Stimulated activated CD4-positive, alpha-beta T cell treated with anti-CD3 and anti-CD28 coated beads, TNF-alpha, amount 100 ng/mL, for 24 hours (primary cell): ENCODE data around the gene TMEM163.
"Not testable (repeated sequence)": the region's sequence is repeated elsewhere in the genome, so short reads cannot be mapped to it uniquely, and the experiment has no call there.

ENCODE experiments used
- DNase-seq, 3 experiments: peaks; one replicate each; pipeline ENCODE4 v3.0.0-alpha.2; 2020; ENCODE audit warnings: low read depth in 3 of 3

TMEM163 gene

GRCh38 chr2:134578316-134578715, 140.5 kb downstream of the TMEM163 start:
- no peak for DNase-seq

GRCh38 chr2:134576478-134576877, 142.3 kb downstream of the TMEM163 start:
- DNase-seq = no peak

GRCh38 chr2:134575888-134576287, 142.9 kb downstream of the TMEM163 start:
- no peak for DNase-seq

- no peak for DNase-seq
Measured at GRCh38 chr2:134574611-134575330, 144.0 kb downstream of the TMEM163 start.

- no peak for DNase-seq
Measured at GRCh38 chr2:134573724-134574123, 145.1 kb downstream of the TMEM163 start.

- no peak for DNase-seq
Measured at GRCh38 chr2:134573085-134573370, 145.8 kb downstream of the TMEM163 start.

GRCh38 chr2:134572314-134573084, 146.3 kb downstream of the TMEM163 start:
- DNase-seq = no peak

- no peak for DNase-seq
Measured at GRCh38 chr2:134570676-134571075, 148.1 kb downstream of the TMEM163 start.

- no peak for DNase-seq
Measured at GRCh38 chr2:134568413-134568812, 150.4 kb downstream of the TMEM163 start.

GRCh38 chr2:134567666-134568065, 151.1 kb downstream of the TMEM163 start:
- DNase-seq = no peak

GRCh38 chr2:134564955-134565354, 153.8 kb downstream of the TMEM163 start:
- DNase-seq = not testable (repeated sequence)

GRCh38 chr2:134564549-134564948, 154.3 kb downstream of the TMEM163 start:
- no peak for DNase-seq

GRCh38 chr2:134558208-134558830, 160.5 kb downstream of the TMEM163 start:
- DNase-seq = no peak

- no peak for DNase-seq
Measured at GRCh38 chr2:134555411-134555810, 163.4 kb downstream of the TMEM163 start.

GRCh38 chr2:134553657-134554056, 165.1 kb downstream of the TMEM163 start:
- no peak for DNase-seq

GRCh38 chr2:134550566-134551164, 168.1 kb downstream of the TMEM163 start:
- DNase-seq = no peak

GRCh38 chr2:134549104-134549503, 169.7 kb downstream of the TMEM163 start:
- no peak for DNase-seq

GRCh38 chr2:134540990-134541389, 177.8 kb downstream of the TMEM163 start:
- DNase-seq = no peak

GRCh38 chr2:134539981-134540380, 178.8 kb downstream of the TMEM163 start:
- DNase-seq = no peak

GRCh38 chr2:134537702-134538101, 181.1 kb downstream of the TMEM163 start:
- no peak for DNase-seq

- no peak for DNase-seq
Measured at GRCh38 chr2:134537121-134537520, 181.7 kb downstream of the TMEM163 start.

- DNase-seq = no peak
Measured at GRCh38 chr2:134536296-134536695, 182.5 kb downstream of the TMEM163 start.

- DNase-seq = no peak
Measured at GRCh38 chr2:134532537-134532936, 186.3 kb downstream of the TMEM163 start.
